Measurements from ENCODE around the gene DEAF1. TPM values are rescaled to one million over a fixed set of nuclear protein-coding genes. Genes with fewer than 3 reads are reported as not detected.

The DEAF1 gene
- total and polyA plus RNA-seq, 2 of the 13 experiments (the other 11 are each of a cell fraction or from before 2014, with no cell fraction given): 22.3 to 29.6 TPM

DNA sequence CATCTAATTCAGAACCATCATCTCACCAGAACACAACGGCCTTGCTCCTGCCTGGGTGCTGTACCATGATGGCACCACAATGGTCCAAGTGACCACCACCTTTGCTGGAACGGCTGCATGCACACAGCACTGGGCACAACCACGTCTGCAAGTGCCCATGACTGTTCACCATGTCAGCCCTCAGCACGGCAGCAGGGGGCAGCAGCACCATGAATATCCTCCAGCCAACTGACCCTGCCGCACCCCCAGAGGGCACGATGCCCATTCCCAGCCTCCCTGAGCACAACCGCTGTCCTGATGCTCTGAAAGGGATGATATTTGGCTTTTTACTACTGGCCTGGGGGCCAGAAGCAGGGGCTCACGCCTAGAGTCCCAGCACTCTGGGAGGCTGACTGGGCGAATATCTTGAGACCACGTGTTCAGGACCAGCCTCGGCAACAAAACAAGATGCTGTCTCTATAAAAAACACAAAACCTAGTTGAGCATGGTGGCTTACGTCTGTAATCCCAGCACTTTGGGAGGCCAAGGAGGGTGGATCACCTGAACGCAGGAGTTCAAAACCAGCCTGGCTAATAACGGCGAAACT is 32.2 kb downstream of the DEAF1 start (continued):
- TF ChIP-seq, protein P1, sequence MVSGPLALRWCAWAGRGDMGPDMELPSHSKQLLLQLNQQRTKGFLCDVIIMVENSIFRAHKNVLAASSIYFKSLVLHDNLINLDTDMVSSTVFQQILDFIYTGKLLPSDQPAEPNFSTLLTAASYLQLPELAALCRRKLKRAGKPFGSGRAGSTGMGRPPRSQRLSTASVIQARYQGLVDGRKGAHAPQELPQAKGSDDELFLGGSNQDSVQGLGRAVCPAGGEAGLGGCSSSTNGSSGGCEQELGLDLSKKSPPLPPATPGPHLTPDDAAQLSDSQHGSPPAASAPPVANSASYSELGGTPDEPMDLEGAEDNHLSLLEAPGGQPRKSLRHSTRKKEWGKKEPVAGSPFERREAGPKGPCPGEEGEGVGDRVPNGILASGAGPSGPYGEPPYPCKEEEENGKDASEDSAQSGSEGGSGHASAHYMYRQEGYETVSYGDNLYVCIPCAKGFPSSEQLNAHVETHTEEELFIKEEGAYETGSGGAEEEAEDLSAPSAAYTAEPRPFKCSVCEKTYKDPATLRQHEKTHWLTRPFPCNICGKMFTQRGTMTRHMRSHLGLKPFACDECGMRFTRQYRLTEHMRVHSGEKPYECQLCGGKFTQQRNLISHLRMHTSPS (CRISPR knock-in tag; IDR thresholded peaks at IDR 0.05; ENCODE audit: low read depth): peak; percentile 79; the same call in 1 of the 2 replicates
- TF ChIP-seq HOXA3 (CRISPR knock-in tag; IDR thresholded peaks at IDR 0.05): peak; percentile 41; the same call in 1 of the 2 replicates
- TF ChIP-seq, protein P2, sequence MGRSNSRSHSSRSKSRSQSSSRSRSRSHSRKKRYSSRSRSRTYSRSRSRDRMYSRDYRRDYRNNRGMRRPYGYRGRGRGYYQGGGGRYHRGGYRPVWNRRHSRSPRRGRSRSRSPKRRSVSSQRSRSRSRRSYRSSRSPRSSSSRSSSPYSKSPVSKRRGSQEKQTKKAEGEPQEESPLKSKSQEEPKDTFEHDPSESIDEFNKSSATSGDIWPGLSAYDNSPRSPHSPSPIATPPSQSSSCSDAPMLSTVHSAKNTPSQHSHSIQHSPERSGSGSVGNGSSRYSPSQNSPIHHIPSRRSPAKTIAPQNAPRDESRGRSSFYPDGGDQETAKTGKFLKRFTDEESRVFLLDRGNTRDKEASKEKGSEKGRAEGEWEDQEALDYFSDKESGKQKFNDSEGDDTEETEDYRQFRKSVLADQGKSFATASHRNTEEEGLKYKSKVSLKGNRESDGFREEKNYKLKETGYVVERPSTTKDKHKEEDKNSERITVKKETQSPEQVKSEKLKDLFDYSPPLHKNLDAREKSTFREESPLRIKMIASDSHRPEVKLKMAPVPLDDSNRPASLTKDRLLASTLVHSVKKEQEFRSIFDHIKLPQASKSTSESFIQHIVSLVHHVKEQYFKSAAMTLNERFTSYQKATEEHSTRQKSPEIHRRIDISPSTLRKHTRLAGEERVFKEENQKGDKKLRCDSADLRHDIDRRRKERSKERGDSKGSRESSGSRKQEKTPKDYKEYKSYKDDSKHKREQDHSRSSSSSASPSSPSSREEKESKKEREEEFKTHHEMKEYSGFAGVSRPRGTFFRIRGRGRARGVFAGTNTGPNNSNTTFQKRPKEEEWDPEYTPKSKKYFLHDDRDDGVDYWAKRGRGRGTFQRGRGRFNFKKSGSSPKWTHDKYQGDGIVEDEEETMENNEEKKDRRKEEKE (IDR thresholded peaks at IDR 0.05): no peak
- no peak for TF ChIP-seq ZNF776 (CRISPR knock-in tag; IDR thresholded peaks at IDR 0.05)
- no peak for TF ChIP-seq PAX8 (CRISPR knock-in tag; IDR thresholded peaks at IDR 0.05; ENCODE audit: borderline replicate concordance)
- TF ChIP-seq EP300 (IDR thresholded peaks at IDR 0.05; ENCODE audit: low read depth in 2 of 2, low read length in 2 of 2): no peak
- TF ChIP-seq EP300 (CRISPR knock-in tag; IDR thresholded peaks at IDR 0.05; ENCODE audit: borderline replicate concordance): no peak
- TF ChIP-seq, protein P3, sequence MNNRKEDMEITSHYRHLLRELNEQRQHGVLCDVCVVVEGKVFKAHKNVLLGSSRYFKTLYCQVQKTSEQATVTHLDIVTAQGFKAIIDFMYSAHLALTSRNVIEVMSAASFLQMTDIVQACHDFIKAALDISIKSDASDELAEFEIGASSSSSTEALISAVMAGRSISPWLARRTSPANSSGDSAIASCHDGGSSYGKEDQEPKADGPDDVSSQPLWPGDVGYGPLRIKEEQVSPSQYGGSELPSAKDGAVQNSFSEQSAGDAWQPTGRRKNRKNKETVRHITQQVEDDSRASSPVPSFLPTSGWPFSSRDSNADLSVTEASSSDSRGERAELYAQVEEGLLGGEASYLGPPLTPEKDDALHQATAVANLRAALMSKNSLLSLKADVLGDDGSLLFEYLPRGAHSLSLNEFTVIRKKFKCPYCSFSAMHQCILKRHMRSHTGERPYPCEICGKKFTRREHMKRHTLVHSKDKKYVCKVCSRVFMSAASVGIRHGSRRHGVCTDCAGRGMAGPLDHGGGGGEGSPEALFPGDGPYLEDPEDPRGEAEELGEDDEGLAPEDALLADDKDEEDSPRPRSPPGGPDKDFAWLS (CRISPR knock-in tag; IDR thresholded peaks at IDR 0.05; ENCODE audit: borderline replicate concordance): no peak
- no peak for TF ChIP-seq IRF2 (CRISPR knock-in tag; IDR thresholded peaks at IDR 0.05)
- no peak for TF ChIP-seq TSC22D2 (CRISPR knock-in tag; IDR thresholded peaks at IDR 0.05; ENCODE audit: borderline replicate concordance)
- TF ChIP-seq ZNF747 (CRISPR knock-in tag; IDR thresholded peaks at IDR 0.05; ENCODE audit: borderline replicate concordance): no peak
- TF ChIP-seq, protein P4, sequence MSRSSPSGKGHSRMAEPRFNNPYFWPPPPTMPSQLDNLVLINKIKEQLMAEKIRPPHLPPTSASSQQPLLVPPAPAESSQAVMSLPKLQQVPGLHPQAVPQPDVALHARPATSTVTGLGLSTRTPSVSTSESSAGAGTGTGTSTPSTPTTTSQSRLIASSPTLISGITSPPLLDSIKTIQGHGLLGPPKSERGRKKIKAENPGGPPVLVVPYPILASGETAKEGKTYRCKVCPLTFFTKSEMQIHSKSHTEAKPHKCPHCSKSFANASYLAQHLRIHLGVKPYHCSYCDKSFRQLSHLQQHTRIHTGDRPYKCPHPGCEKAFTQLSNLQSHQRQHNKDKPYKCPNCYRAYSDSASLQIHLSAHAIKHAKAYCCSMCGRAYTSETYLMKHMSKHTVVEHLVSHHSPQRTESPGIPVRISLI (CRISPR knock-in tag; IDR thresholded peaks at IDR 0.05; ENCODE audit: borderline replicate concordance): no peak
- no peak for TF ChIP-seq ZSCAN12 (CRISPR knock-in tag; IDR thresholded peaks at IDR 0.05)
- TF ChIP-seq, protein P5, sequence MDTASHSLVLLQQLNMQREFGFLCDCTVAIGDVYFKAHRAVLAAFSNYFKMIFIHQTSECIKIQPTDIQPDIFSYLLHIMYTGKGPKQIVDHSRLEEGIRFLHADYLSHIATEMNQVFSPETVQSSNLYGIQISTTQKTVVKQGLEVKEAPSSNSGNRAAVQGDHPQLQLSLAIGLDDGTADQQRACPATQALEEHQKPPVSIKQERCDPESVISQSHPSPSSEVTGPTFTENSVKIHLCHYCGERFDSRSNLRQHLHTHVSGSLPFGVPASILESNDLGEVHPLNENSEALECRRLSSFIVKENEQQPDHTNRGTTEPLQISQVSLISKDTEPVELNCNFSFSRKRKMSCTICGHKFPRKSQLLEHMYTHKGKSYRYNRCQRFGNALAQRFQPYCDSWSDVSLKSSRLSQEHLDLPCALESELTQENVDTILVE (CRISPR knock-in tag; IDR thresholded peaks at IDR 0.05): no peak
- TF ChIP-seq, protein P6, sequence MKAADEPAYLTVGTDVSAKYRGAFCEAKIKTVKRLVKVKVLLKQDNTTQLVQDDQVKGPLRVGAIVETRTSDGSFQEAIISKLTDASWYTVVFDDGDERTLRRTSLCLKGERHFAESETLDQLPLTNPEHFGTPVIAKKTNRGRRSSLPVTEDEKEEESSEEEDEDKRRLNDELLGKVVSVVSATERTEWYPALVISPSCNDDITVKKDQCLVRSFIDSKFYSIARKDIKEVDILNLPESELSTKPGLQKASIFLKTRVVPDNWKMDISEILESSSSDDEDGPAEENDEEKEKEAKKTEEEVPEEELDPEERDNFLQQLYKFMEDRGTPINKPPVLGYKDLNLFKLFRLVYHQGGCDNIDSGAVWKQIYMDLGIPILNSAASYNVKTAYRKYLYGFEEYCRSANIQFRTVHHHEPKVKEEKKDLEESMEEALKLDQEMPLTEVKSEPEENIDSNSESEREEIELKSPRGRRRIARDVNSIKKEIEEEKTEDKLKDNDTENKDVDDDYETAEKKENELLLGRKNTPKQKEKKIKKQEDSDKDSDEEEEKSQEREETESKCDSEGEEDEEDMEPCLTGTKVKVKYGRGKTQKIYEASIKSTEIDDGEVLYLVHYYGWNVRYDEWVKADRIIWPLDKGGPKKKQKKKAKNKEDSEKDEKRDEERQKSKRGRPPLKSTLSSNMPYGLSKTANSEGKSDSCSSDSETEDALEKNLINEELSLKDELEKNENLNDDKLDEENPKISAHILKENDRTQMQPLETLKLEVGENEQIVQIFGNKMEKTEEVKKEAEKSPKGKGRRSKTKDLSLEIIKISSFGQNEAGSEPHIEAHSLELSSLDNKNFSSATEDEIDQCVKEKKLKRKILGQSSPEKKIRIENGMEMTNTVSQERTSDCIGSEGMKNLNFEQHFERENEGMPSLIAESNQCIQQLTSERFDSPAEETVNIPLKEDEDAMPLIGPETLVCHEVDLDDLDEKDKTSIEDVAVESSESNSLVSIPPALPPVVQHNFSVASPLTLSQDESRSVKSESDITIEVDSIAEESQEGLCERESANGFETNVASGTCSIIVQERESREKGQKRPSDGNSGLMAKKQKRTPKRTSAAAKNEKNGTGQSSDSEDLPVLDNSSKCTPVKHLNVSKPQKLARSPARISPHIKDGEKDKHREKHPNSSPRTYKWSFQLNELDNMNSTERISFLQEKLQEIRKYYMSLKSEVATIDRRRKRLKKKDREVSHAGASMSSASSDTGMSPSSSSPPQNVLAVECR (CRISPR knock-in tag; IDR thresholded peaks at IDR 0.05; ENCODE audit: borderline replicate concordance): no peak
- no peak for TF ChIP-seq ZNF629 (CRISPR knock-in tag; conservative IDR thresholded peaks at IDR 0.05)
